ENCODE measurements around the gene FXYD7.
A peak's percentile ranks its signal among the peaks of the same experiment; 100 is the strongest.
"Not testable (repeated sequence)": the region's sequence is repeated elsewhere in the genome, so short reads cannot be mapped to it uniquely, and the experiment has no call there.

FXYD7 gene

DNA sequence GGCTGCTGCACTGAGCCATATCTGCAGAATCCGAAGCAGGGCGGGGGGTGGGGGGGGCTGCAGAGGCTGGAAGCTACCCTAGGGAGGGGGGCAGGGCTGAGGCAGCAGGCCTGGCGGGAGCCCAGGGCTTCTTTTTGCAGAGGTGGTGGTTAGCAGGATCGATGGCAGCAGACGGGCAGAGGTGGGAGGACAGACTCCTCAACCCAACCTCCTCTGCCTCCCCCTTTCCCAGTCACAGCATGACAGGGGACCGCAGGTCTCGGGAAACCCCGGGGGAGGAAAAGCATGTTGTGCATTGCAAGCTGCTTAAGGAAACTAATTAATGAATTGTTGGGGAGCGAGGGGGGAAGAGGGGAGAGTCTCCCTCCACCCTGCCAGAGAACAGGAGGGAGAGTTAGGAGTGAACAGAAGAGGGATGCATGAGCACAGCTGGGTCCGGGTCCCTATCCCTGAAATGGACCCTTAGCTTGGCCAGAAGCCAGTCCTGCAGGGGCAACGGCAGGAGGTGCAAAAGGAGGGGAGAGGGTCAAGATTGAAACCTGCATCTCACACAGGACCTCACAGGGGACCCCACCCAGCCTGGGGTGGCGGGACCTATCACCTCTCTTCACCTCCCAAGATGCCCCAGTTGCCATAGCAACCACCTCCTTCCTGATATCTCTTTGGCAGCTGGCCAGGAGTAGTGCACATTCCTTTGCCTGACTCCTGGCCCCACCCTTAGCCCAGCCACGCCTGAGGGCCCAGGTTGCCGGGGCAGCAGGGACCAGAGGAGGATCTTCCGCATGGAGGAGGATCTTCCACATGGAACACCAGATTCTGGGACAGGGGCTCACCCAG is 1.8 kb downstream of the FXYD7 start:
- DNase-seq (ENCODE audit: low spot score): no peak

- DNase-seq (ENCODE audit: low spot score): no peak
Observed at GRCh38 chr19:35146746-35147459, 3.8 kb downstream of the FXYD7 start.

DNA sequence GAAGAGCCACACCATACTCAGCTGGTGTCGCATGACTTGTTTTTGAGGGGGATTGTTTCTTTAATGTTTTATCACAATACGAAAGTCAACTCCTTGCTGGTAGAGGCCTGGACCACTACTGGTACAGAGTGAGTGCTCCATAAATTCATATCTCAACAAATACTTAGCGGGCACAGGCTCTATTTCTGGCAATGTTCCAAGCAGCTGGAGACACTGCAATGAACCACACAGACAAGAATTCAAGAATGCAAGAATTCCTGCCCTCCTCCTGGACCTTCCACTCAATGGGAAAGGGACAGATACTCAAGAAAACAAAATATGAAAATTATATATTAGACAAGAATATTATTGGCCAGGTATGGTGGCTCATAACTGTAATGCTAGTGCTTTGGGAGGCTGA is 6.4 kb downstream of the FXYD7 start:
- no peak for DNase-seq (ENCODE audit: low spot score)

GRCh38 chr19:35150445-35150844 is 7.4 kb downstream of the FXYD7 start:
- no peak for DNase-seq (ENCODE audit: low spot score)

DNA sequence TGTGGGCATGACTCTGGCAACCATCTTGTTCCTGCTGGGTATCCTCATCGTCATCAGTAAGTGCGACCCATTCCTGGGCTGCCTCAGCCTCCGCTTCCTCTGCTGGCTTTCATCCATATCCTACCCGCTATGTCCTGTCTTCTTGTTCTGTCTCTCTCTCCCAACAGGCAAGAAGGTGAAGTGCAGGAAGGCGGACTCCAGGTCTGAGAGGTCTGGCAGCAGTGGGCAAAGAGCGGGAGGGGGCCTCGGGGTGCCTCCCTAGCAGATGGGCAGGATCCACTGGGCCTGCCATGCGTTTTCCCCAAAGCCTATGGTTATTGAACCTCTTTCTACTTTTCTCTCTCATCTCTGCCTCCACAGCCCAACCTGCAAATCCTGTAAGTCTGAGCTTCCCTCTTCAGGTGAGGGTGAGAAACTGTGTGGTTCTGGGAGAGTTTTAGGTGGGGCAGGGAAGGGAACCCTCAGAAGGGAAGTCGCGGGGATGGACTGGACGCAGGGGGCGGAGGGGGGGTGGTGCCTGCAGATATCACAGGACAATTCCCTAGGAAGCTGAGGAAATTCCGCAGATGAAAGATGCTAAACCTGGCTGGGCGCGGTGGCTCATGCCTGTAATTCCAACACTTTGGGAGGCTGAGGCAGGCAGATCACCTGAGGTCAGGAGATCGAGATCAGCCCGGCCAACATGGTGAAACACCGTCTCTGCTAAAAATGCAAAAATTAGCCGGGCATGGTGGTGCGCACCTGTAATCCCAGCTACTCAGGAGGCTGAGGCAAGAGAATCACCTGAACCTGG is 8.4 kb downstream of the FXYD7 start:
- no peak for DNase-seq (ENCODE audit: low spot score)

DNA sequence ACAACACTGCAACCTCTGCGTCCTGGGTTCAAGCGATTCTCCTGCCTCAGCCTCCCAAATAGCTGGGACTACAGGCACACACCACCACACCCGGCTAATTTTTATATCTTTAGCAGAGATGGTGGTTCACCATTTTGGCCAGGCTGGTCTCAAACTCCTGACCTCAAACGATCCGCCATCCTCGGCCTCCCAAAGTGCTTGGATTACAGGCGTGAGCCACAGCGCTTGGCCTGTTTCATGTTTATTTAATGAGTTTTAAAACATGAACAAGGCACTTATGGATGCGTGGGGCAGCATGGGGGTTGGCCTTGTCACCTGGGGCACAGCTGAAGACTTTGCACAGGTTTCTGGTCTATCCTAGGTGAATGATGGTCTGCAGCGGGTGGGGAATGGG is 10.1 kb downstream of the FXYD7 start:
- not testable (repeated sequence) for DNase-seq (ENCODE audit: low spot score)

- peak; percentile 81 for DNase-seq (ENCODE audit: low spot score)
Observed at GRCh38 chr19:35153701-35154524, 10.9 kb downstream of the FXYD7 start.

DNA sequence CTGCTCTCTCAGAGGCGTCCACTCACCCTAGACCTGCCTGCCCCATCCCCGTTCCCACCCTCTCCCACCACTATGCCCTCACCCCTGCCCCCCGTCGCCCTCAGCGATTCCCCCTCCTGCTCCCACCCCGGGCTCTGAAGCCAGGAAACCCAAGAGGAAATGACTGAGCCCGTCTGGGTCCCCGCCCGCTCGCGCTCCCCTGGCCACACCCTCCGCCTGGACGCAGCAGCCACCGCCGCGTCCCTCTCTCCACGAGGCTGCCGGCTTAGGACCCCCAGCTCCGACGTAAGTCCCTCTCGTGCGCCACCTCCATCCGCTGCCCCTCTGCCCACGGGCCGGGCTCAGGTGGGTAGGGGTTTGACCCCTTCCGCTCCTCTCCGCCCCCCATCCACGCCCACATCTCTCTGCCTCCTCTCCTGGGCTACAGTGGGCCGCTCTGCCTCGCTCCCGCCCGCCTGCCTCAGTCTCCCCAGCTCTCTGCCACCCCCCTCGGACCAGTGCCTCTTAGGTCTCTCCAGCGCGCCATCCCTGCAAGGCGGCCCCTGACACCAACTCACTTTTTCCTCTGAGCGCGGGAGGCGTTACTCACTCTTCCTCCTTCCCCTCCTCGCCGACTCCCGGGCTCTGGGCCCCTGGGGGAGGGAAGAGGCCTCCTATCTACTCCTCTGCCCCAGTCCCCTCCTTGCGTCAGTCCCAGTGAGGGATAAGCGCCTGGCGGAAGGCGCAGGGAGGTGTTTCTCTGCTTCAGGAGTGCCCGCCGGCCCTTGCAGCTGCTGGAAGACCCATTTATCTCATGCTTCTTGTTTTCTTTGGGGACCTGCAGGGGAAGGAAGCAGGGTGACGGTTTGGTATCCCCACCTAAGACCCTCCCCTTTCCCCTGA is 11.7 kb downstream of the FXYD7 start, which contains the start of gene FXYD5:
Gene FXYD5 (plus strand): TSS at position 211 of the 882 bp plus-strand sequence. CDS start 816 bp downstream, outside the sequence.
- peak; percentile 92 for DNase-seq (ENCODE audit: low spot score)

DNA sequence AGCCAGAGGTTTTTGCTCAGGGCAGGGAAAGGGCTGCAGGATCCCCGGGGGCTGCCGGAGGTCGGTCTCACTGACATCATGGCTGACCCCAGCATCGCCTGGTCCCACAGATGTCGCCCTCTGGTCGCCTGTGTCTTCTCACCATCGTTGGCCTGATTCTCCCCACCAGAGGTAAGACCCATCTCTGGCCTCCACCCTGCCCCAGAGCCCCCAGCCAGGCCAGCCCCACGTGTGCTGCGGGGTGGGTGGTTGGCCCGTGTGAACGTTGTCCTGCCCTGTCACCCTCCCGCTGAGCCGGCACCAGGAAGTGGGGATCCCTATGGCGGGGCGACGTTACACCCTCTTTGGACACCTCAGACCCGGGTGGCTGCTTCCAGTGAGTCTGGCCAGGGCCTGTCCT is 12.4 kb downstream of the FXYD7 start:
- no peak for DNase-seq (ENCODE audit: low spot score)

DNA sequence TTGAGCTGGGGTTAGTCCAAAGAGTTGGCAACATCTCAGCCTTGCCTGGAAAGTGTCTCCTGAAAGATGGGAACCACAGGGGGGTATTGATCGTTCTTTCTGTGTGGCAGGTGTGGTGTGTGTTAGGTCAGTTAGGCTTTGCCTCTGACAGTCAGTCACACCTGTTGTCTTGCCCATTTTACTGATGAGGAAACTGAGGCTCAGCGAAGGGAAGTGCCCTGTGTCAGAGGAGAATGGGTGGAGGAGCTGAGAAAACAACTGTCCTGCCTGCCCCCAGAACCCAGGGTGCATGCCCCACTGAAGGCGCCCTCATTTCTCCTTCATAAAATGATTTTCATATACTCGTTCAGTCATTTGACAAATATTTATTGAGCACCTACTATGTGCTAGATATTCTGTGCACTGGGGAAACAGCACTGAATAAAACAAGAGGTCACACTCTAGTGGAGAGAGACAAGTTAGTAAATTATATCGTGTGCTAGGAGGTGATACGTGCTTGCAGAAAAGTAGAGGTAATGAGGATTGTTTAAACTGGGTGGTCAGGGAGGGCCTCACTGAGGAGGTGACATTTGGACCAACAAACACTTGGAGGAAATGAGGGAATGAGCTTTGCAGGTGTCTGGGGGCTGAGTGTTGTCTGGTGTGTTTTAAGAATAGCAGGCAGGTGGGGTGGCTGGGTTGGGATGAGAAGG is 13.1 kb downstream of the FXYD7 start:
- no peak for DNase-seq (ENCODE audit: low spot score)

DNA sequence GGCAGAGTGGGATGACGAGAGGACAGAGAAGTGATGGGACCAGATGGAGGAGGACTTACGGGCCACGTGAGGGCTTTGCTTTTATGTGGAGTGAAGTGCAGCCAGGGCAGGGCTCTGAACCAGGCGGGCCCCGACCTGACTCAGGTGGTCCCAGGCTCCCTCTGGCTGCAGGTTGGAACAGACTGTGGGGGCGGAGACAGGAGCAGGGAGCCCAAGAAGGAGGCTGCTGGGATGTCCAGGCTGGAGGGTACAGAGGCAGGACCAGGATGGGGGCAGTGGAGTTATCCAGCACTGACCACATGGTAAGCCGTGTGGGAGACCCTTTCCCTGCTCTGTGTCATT is 13.6 kb downstream of the FXYD7 start:
- no peak for DNase-seq (ENCODE audit: low spot score)

GRCh38 chr19:35157431-35157830 is 14.4 kb downstream of the FXYD7 start:
- no peak for DNase-seq (ENCODE audit: low spot score)

- no peak for DNase-seq (ENCODE audit: low spot score)
Observed at GRCh38 chr19:35159606-35160005, 16.6 kb downstream of the FXYD7 start.

- DNase-seq (ENCODE audit: low spot score): no peak
Observed at GRCh38 chr19:35160629-35161433, 17.8 kb downstream of the FXYD7 start.

DNA sequence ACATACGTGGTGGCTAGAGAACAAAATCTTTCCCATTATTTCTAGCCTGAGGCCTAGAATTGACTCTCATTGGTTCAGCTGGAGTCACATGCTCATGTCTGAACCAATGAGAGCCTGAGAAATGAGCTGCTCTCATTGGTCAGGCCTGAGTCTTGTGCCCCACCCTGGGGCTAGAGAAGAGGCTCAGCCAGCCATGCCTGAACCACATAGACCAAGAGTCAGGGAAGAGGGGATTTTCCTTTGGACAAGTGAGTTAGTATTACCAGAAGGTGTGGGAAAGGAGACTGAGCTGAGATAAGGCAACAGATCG is 18.3 kb downstream of the FXYD7 start:
- DNase-seq (ENCODE audit: low spot score): no peak

DNA sequence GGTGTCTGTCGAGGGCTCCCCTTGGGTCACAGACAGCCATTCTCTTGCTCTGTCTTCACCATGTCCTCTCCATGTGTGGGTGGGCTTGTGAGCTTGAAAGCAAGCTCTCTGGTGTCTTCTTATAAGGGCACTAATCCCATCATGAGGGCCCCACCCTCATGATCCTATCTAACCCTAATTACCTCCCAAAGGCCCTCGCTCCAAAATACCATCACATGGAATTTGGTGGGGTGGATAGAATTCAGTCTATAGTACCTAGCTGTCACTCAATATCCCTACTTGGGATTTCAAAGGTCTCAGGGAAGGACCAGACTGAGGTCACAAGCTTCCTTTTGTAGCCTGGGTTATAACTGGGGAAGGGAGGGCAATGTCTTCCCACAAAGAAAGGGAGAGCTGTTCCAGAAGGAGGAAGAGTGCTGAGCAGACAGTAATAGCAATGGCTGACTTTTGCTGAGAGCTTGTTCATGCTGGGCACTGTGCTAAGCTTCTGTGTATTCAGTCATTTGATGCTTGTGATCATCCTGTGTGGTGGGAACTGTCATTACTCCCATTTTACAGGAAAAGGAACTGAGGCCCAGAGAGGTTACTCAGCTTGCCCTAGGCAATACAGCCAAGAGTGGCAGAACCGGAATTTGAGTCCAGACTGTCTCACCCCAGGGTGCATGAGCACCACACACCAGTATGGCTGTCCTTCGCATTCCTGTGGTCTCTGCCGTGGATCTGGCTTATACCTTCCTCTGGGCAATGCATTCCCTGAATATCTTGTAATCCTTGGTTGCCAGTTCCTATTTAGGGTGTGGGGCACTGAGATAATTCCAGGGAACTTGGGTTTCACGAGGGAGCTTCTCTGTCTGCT is 19.6 kb downstream of the FXYD7 start:
- DNase-seq (ENCODE audit: low spot score): no peak

GRCh38 chr19:35164418-35164817 is 21.4 kb downstream of the FXYD7 start:
- DNase-seq (ENCODE audit: low spot score): no peak
